ENCODE data around the gene ZBTB7A.
A peak's percentile ranks its signal among the peaks of the same experiment; 100 is the strongest.

ZBTB7A gene

GRCh38 chr19:4066682-4067395, at the start of gene ZBTB7A:
Gene ZBTB7A (minus strand): TSS chr19:4066899. CDS start chr19:4055232, 11,667 bp downstream.
- peak; percentile 70 for DNase-seq (ENCODE audit: low read depth)

GRCh38 chr19:4115818-4116385, 49.2 kb upstream of the ZBTB7A start:
- no peak for DNase-seq (ENCODE audit: low read depth)

GRCh38 chr19:4115050-4115817, 48.5 kb upstream of the ZBTB7A start:
- DNase-seq (ENCODE audit: low read depth): peak; percentile 53

GRCh38 chr19:4114181-4114580, 47.5 kb upstream of the ZBTB7A start:
- DNase-seq (ENCODE audit: low read depth): no peak

GRCh38 chr19:4113398-4114088, 46.8 kb upstream of the ZBTB7A start:
- no peak for DNase-seq (ENCODE audit: low read depth)

- no peak for DNase-seq (ENCODE audit: low read depth)
Observed at GRCh38 chr19:4112367-4112766, 45.7 kb upstream of the ZBTB7A start.

- no peak for DNase-seq (ENCODE audit: low read depth)
Observed at GRCh38 chr19:4109626-4109945, 42.9 kb upstream of the ZBTB7A start.

- DNase-seq (ENCODE audit: low read depth): peak; percentile 62
Observed at GRCh38 chr19:4108767-4109625, 42.3 kb upstream of the ZBTB7A start.

GRCh38 chr19:4103080-4103433, 36.4 kb upstream of the ZBTB7A start:
- no peak for DNase-seq (ENCODE audit: low read depth)

- DNase-seq (ENCODE audit: low read depth): no peak
Observed at GRCh38 chr19:4102339-4103079, 35.8 kb upstream of the ZBTB7A start.

- DNase-seq (ENCODE audit: low read depth): no peak
Observed at GRCh38 chr19:4101496-4101770, 34.7 kb upstream of the ZBTB7A start.

GRCh38 chr19:4100647-4101495, 34.2 kb upstream of the ZBTB7A start:
- no peak for DNase-seq (ENCODE audit: low read depth)

- DNase-seq (ENCODE audit: low read depth): no peak
Observed at GRCh38 chr19:4099041-4099764, 32.5 kb upstream of the ZBTB7A start.

GRCh38 chr19:4098493-4098892, 31.8 kb upstream of the ZBTB7A start:
- no peak for DNase-seq (ENCODE audit: low read depth)

GRCh38 chr19:4097501-4097900, 30.8 kb upstream of the ZBTB7A start:
- no peak for DNase-seq (ENCODE audit: low read depth)

- DNase-seq (ENCODE audit: low read depth): no peak
Observed at GRCh38 chr19:4096049-4096892, 29.6 kb upstream of the ZBTB7A start.

- DNase-seq (ENCODE audit: low read depth): no peak
Observed at GRCh38 chr19:4095488-4095844, 28.8 kb upstream of the ZBTB7A start.

GRCh38 chr19:4094761-4095487, 28.2 kb upstream of the ZBTB7A start:
- no peak for DNase-seq (ENCODE audit: low read depth)

Data from activated T-cell treated with anti-CD3 and anti-CD28 coated beads for 1 hour (primary cell).